ENCODE measurements around the gene SMIM41. TPM values are rescaled to one million over a fixed set of nuclear protein-coding genes. Genes with fewer than 3 reads are reported as not detected.

Gene SMIM41
- polyA plus RNA-seq, 1 donor from 2014 or later: not detected

DNA sequence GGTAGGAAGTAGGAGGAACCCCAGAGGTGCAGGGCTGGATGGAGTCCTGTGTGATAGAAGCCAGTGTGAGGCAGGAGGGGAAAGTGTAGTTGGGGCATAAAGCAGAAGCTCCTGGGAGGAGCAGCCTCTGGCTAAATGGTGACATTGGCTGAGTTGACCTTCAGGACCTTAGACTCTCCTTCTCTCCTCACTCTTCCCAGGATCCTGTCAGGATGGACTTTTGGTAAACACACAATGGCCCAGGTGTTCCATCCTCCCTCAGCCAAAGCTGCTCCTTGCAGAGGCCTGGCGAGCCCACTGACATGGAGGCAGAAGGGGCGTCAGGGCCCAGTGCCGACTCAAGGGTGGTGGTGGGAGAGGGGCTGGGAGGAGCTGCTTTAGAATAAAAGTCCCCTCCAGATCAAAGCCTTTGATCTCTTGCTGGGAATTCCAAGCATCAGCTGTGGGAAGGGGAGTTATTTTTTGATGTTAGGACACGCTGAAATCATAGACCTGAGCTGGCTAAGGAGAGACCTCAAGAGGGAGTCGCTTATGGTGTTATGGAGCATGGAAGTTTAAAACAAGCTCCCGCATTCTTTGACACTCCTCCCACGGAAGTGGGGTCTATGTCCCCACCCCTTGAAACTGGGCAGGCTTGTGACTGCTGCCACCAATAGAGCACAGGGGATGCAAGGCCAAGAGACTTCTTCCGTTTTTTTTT is 44.1 kb downstream of the SMIM41 start:
- H3K27me3 ChIP-seq (ENCODE audit: insufficient read depth, low read depth, low read length): no peaks in the 10 kb centered on the region
- H3K79me2 ChIP-seq (replicated peaks; ENCODE audit: insufficient read depth, low read length): no peaks in the 10 kb centered on the region
- no peaks in the 10 kb centered on the region for H3F3A ChIP-seq (ENCODE audit: insufficient read depth, low read length, poor library complexity, severe bottlenecking)
- no peak overlapping the region for H3K27ac ChIP-seq (ENCODE audit: low read length)
- H3K4me2 ChIP-seq (ENCODE audit: low read length): no peak overlapping the region
- TF ChIP-seq EZH2 (IDR thresholded peaks at IDR 0.05; ENCODE audit: borderline replicate concordance, insufficient read depth, low read length, poor library complexity, severe bottlenecking) (no peak), RAD21 (conservative IDR thresholded peaks at IDR 0.05) (no peak), EP300 (conservative IDR thresholded peaks at IDR 0.05; ENCODE audit: poor library complexity, severe bottlenecking) (no peak), POLR2AphosphoS5 (IDR thresholded peaks at IDR 0.05) (no peak), SMC3 (conservative IDR thresholded peaks at IDR 0.05; ENCODE audit: poor library complexity) (no peak), MXI1 (conservative IDR thresholded peaks at IDR 0.05; ENCODE audit: poor library complexity, severe bottlenecking) (no peak)
- TF ChIP-seq, protein P1, sequence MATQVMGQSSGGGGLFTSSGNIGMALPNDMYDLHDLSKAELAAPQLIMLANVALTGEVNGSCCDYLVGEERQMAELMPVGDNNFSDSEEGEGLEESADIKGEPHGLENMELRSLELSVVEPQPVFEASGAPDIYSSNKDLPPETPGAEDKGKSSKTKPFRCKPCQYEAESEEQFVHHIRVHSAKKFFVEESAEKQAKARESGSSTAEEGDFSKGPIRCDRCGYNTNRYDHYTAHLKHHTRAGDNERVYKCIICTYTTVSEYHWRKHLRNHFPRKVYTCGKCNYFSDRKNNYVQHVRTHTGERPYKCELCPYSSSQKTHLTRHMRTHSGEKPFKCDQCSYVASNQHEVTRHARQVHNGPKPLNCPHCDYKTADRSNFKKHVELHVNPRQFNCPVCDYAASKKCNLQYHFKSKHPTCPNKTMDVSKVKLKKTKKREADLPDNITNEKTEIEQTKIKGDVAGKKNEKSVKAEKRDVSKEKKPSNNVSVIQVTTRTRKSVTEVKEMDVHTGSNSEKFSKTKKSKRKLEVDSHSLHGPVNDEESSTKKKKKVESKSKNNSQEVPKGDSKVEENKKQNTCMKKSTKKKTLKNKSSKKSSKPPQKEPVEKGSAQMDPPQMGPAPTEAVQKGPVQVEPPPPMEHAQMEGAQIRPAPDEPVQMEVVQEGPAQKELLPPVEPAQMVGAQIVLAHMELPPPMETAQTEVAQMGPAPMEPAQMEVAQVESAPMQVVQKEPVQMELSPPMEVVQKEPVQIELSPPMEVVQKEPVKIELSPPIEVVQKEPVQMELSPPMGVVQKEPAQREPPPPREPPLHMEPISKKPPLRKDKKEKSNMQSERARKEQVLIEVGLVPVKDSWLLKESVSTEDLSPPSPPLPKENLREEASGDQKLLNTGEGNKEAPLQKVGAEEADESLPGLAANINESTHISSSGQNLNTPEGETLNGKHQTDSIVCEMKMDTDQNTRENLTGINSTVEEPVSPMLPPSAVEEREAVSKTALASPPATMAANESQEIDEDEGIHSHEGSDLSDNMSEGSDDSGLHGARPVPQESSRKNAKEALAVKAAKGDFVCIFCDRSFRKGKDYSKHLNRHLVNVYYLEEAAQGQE (IDR thresholded peaks at IDR 0.05; ENCODE audit: borderline replicate concordance): no peak
- no peaks in the 10 kb centered on the region for H4K20me1 ChIP-seq (ENCODE audit: insufficient read depth)
- no peaks in the 10 kb centered on the region for H3K9me3 ChIP-seq (ENCODE audit: low read length)
- no peak overlapping the region for H3K9ac ChIP-seq (ENCODE audit: low read length)
- H3K4me3 ChIP-seq (ENCODE audit: low read length): no peak overlapping the region
- H3K9me2 ChIP-seq (ENCODE audit: insufficient read depth, low read length): no peaks in the 10 kb centered on the region
- no peak overlapping the region for H2AFZ ChIP-seq (ENCODE audit: low read depth, low read length)
- no peaks in the 10 kb centered on the region for H3K36me3 ChIP-seq (ENCODE audit: insufficient read depth, low read length)

DNA sequence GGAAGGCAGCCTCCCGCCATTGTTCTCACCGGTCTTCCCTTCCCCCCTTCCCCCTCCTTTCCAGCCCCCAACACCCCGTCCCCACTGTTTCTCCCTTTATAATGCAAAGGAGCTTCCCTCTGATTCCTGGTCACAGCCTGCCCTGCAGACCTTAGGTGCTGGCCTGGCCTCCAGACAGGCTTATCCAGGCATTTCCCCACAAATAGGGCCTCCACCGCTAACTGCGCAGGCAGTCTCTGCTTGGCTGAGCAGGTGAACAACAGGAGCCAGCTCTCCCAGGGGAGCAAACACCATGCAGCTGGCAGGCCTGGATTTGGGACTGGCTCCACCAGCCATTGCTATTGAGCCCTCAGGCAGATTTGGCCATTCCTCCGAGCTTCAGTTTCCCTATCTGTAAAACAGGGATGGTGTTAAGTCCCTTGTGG is 46.0 kb downstream of the SMIM41 start:
- TF ChIP-seq, protein P1 (IDR thresholded peaks at IDR 0.05; ENCODE audit: borderline replicate concordance): no peak
- Histone ChIP-seq H3F3A (ENCODE audit: insufficient read depth, low read length, poor library complexity, severe bottlenecking) (no peaks in the 10 kb centered on the region), H3K9me3 (ENCODE audit: low read length) (no peaks in the 10 kb centered on the region), H4K20me1 (ENCODE audit: insufficient read depth) (no peaks in the 10 kb centered on the region), H3K27ac (ENCODE audit: low read length) (no peak overlapping the region), H3K9ac (ENCODE audit: low read length) (no peak overlapping the region), H3K79me2 (replicated peaks; ENCODE audit: insufficient read depth, low read length) (no peaks in the 10 kb centered on the region), H3K9me2 (ENCODE audit: insufficient read depth, low read length) (no peaks in the 10 kb centered on the region), H3K4me3 (ENCODE audit: low read length) (no peak overlapping the region), H3K36me3 (ENCODE audit: insufficient read depth, low read length) (no peaks in the 10 kb centered on the region), H3K4me2 (ENCODE audit: low read length) (no peak overlapping the region), H3K27me3 (ENCODE audit: insufficient read depth, low read depth, low read length) (no peaks in the 10 kb centered on the region), H2AFZ (ENCODE audit: low read depth, low read length) (no peak overlapping the region)
